Uterus (tissue), 4 donors: ENCODE measurements around the gene LIMCH1. TPM values are rescaled to one million over a fixed set of nuclear protein-coding genes. Genes with fewer than 3 reads are reported as not detected.
"Not testable (repeated sequence)": the region's sequence is repeated elsewhere in the genome, so short reads cannot be mapped to it uniquely, and the experiment has no call there.

ENCODE experiments used
- DNase-seq, 2 donors: peaks; one replicate each; pipeline ENCODE4 v3.0.0-alpha.2; 2019 to 2020
- H3K27ac ChIP-seq, 2 donors: fragments of 200-600 bp; sonication (generic); 1 replicate in 1 of 2; 2 replicates in 1 of 2; pipeline ENCODE4 v1.5.1; 2016 to 2018
- H3K27me3 ChIP-seq, 2 donors: fragments of 200-600 bp; sonication (generic); one replicate each; pipeline ENCODE4 v1.5.1; 2018 to 2019; ENCODE audit warnings: control low read depth in 1 of 2
- H3K36me3 ChIP-seq, 2 donors: fragments of 200-600 bp; sonication (generic); one replicate each; pipeline ENCODE4 v1.5.1; 2019; ENCODE audit warnings: control low read depth in 1 of 2
- H3K4me1 ChIP-seq, 2 donors: fragments of 200-600 bp; sonication (generic); one replicate each; pipeline ENCODE4 v1.5.1; 2018 to 2019; ENCODE audit warnings: control low read depth in 1 of 2
- H3K4me3 ChIP-seq, 2 donors: fragments of 200-600 bp; sonication (generic); 1 replicate in 1 of 2; 2 replicates in 1 of 2; pipeline ENCODE4 v1.5.1; 2018 to 2019; ENCODE audit warnings: mild to moderate bottlenecking in 1 of 2
- H3K9me3 ChIP-seq, 2 donors: fragments of 200-600 bp; sonication (generic); one replicate each; pipeline ENCODE4 v1.5.1; 2019; ENCODE audit warnings: control low read depth in 1 of 2
- CTCF ChIP-seq, 4 experiments: fragments of 200-600 bp in 2 of 4; fragments of 450-650 bp in 2 of 4; sonication (generic) in 2 of 4; IDR thresholded peaks; one replicate each; pipeline ENCODE4 v1.5.1; 2016 to 2019; ENCODE audit warnings: antibody characterized with exemption in 4 of 4, mild to moderate bottlenecking in 2 of 4, moderate library complexity in 1 of 4
- POLR2A ChIP-seq, 2 donors: fragments of 450-650 bp; IDR thresholded peaks; one replicate each; pipeline ENCODE4 v1.6.1; 2016; ENCODE audit warnings: antibody characterized with exemption in 2 of 2, mild to moderate bottlenecking in 1 of 2, moderate library complexity in 1 of 2
- intact Hi-C: fragments of 100-400 bp; cut with DNase I; formaldehyde crosslinking; loops from one replicate; pipeline ENCODE4 v1.15.1; 2023; ENCODE audit warnings: low total_unique reads
- total RNA-seq, 4 donors: library from RNA; depleted of rRNA in 3 of 4; stranded (reverse); fragments of >200 nt in 3 of 4; gene quantifications; one replicate each; pipeline versions ENCODE4 v1.1.0 to v1.2.4, GENCODE V29; 2014 to 2023
- donor health status: DM: yes; HTN: yes; CAD: no.

Gene LIMCH1
- total RNA-seq, 4 donors from 2014 or later, result 12.9 to 49.5 (median 28.2) TPM

GRCh38 chr4:41701983-41702382 lies 164.0 kb downstream of the LIMCH1 start:
- TF ChIP-seq CTCF (IDR thresholded peaks at IDR 0.05) (no peak), POLR2A (IDR thresholded peaks at IDR 0.05) (no peak)
- no peaks in the 10 kb centered on the region for H3K27me3 ChIP-seq
- H3K36me3 ChIP-seq, result no peaks in the 10 kb centered on the region
- intact Hi-C loops, result no loop called here
- H3K9me3 ChIP-seq, result no peaks in the 10 kb centered on the region
- H3K27ac ChIP-seq, result no peak overlapping the region
- no peak overlapping the region for H3K4me3 ChIP-seq
- no peaks in the 10 kb centered on the region for H3K4me1 ChIP-seq
- no peak for DNase-seq

DNA sequence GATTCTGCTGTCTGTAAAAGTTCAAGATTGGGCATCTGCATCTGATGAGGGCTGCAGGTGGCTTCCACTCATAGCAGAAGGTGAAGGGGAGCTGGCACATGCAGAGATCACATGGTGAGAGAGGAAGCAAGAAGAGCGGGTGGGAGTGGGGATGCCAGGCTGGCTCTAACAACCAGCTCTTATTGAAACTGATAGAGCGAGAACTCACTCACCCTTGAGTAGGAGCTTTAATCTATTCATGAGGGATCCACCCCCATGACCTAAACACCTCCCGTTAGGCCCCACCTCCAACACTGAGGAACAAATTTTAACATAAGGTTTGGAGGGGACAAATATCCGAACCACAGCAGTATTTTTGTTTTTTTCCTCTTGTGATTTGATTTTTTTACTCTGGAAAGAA lies 164.8 kb downstream of the LIMCH1 start:
- Histone ChIP-seq H3K4me3 (no peak overlapping the region), H3K27ac (no peak overlapping the region), H3K4me1 (no peaks in the 10 kb centered on the region), H3K27me3 (no peaks in the 10 kb centered on the region), H3K9me3 (no peaks in the 10 kb centered on the region), H3K36me3 (no peaks in the 10 kb centered on the region)
- intact Hi-C loops, result no loop called here
- TF ChIP-seq CTCF (IDR thresholded peaks at IDR 0.05), result no peak
- TF ChIP-seq POLR2A (IDR thresholded peaks at IDR 0.05), result no peak
- no peak for DNase-seq

- no peak for DNase-seq
- Histone ChIP-seq H3K4me1 (no peaks in the 10 kb centered on the region), H3K27me3 (no peaks in the 10 kb centered on the region), H3K36me3 (no peaks in the 10 kb centered on the region), H3K27ac (no peak overlapping the region), H3K9me3 (no peaks in the 10 kb centered on the region), H3K4me3 (no peak overlapping the region)
- TF ChIP-seq POLR2A (IDR thresholded peaks at IDR 0.05) (no peak), CTCF (IDR thresholded peaks at IDR 0.05) (no peak)
- intact Hi-C loops, result no loop called here
Measured at GRCh38 chr4:41703785-41704184, 165.8 kb downstream of the LIMCH1 start.

DNA sequence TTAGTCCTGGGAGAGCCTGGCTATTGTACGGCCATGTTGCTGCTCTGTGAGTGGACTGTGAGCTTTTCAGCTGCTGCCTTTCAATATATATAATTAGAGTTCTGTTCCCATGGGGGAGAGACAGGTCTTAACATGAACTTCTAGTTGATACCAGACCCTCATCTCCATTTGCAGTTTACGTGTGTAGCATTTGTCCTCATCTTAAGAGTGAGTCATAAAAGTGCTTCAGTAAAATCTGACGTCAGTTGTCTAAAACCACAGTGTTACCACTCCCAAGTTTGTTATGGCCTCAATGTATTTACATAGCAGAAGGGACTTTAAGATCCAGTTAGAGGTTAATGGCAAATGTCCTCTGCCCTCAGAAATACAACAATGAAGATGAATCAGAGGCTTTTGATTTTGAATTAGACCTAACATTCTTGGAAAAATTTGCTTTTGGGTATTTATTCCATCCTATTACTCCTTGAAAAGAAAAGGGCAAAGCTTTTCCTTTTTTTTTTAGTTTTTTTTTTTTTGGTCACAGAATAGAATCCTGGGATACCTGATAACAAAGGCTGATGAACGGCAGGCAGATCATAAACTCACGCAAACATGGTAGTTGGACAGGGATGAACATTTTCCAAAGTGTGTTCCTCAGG lies 172.0 kb downstream of the LIMCH1 start:
- H3K27me3 ChIP-seq, result no peaks in the 10 kb centered on the region
- DNase-seq, result no peak
- intact Hi-C loops, result no loop called here
- no peak overlapping the region for H3K27ac ChIP-seq
- TF ChIP-seq CTCF (IDR thresholded peaks at IDR 0.05), result no peak
- TF ChIP-seq POLR2A (IDR thresholded peaks at IDR 0.05), result no peak
- H3K4me1 ChIP-seq, result no peaks in the 10 kb centered on the region
- H3K36me3 ChIP-seq, result no peaks in the 10 kb centered on the region
- H3K9me3 ChIP-seq, result no peaks in the 10 kb centered on the region
- no peak overlapping the region for H3K4me3 ChIP-seq

- H3K27me3 ChIP-seq, H3K27ac ChIP-seq, H3K9me3 ChIP-seq, H3K4me3 ChIP-seq, intact Hi-C loops, H3K4me1 ChIP-seq, DNase-seq, H3K36me3 ChIP-seq: not testable (repeated sequence)
Measured at GRCh38 chr4:41711654-41712053, 173.7 kb downstream of the LIMCH1 start.

GRCh38 chr4:41712425-41712824 lies 174.5 kb downstream of the LIMCH1 start:
- Histone ChIP-seq H3K36me3 (no peaks in the 10 kb centered on the region), H3K4me3 (no peak overlapping the region), H3K9me3 (no peaks in the 10 kb centered on the region), H3K27me3 (no peaks in the 10 kb centered on the region), H3K27ac (no peak overlapping the region), H3K4me1 (no peaks in the 10 kb centered on the region)
- intact Hi-C loops, result no loop called here
- TF ChIP-seq CTCF (IDR thresholded peaks at IDR 0.05) (no peak), POLR2A (IDR thresholded peaks at IDR 0.05) (no peak)
- DNase-seq, result no peak
